ENCODE results near the gene ITGB1.

ITGB1 gene

DNA sequence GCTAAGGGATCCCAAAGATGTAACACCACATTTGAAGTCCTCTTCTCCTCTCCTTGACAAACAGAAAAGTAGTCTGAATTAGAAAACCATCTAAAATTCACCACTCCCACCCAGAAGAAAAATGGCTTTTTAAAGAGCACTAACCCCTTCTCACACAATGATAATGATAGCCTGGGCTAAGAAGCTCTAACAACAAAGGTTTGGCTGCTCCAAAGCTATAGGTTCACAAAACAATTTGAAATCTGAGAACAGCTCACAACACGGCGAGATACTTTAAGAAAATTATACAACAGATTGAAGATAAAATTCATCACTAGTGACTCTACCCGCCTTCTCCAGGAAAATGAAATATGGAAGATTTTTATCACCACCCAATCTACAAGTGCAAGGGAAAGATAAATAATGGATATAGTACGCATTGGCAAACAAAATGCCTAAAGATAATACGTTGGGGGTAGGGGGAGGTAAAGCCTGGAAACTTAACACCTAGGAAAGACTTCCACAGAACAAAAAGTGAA lies 7.4 kb downstream of the ITGB1 start:
- in situ Hi-C loops (cut with HindIII; ENCODE audit: low sequenced_read_pairs), result no loop called here
- H3K4me3 ChIP-seq (ENCODE audit: low read depth, low read length), result no peak overlapping the region
- DNase-seq (ENCODE audit: low read depth, low spot score), result no peak
- TF ChIP-seq, protein P1, sequence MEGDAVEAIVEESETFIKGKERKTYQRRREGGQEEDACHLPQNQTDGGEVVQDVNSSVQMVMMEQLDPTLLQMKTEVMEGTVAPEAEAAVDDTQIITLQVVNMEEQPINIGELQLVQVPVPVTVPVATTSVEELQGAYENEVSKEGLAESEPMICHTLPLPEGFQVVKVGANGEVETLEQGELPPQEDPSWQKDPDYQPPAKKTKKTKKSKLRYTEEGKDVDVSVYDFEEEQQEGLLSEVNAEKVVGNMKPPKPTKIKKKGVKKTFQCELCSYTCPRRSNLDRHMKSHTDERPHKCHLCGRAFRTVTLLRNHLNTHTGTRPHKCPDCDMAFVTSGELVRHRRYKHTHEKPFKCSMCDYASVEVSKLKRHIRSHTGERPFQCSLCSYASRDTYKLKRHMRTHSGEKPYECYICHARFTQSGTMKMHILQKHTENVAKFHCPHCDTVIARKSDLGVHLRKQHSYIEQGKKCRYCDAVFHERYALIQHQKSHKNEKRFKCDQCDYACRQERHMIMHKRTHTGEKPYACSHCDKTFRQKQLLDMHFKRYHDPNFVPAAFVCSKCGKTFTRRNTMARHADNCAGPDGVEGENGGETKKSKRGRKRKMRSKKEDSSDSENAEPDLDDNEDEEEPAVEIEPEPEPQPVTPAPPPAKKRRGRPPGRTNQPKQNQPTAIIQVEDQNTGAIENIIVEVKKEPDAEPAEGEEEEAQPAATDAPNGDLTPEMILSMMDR (IDR thresholded peaks at IDR 0.05; ENCODE audit: low read depth, low read length), result no peak

DNA sequence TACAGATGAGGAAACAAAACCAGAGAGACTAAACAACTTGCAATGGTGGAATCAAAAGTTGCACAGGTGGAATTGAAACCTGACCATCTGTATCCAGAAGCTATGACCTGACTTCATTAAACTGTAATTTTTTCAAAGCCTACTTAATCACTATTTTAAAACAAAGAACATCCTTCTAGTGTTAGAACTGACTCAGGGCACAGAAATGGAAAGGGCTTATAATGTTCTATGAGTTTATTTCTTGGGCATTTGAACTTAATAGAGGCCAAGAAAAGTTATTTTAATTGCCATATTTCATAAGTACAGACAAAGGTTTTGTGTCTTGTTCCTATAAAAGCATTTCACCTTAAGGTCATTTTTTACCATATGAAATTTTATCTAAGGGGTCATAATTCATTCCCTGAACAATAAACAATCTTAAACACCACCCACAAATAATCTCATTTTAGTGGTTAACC lies 8.8 kb downstream of the ITGB1 start:
- no peak for DNase-seq (ENCODE audit: low read depth, low spot score)
- in situ Hi-C loops (cut with HindIII; ENCODE audit: low sequenced_read_pairs), result no loop called here
- no peak overlapping the region for H3K4me3 ChIP-seq (ENCODE audit: low read depth, low read length)
- TF ChIP-seq, protein P1 (IDR thresholded peaks at IDR 0.05; ENCODE audit: low read depth, low read length), result no peak

DNA sequence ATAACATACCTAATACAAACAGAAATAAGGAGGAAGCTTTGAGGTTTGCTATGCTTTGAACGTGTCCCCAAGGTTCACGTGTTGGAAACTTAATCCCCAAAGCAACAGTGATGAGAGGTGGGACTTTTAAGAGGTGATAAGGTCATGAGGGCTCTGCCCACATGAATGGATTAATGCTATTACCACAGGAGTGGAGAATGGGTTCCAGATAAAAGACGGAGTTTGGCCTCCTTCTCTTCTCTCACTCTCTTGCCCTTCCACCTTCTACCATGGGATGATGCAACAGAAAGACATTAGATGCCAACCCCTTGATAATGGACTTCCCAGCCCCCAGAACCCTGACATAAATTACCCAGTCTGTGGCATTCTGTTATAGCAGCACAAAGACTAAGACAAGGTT lies 9.6 kb downstream of the ITGB1 start:
- no peak overlapping the region for H3K4me3 ChIP-seq (ENCODE audit: low read depth, low read length)
- TF ChIP-seq, protein P1 (IDR thresholded peaks at IDR 0.05; ENCODE audit: low read depth, low read length), result no peak
- no peak for DNase-seq (ENCODE audit: low read depth, low spot score)
- in situ Hi-C loops (cut with HindIII; ENCODE audit: low sequenced_read_pairs), result no loop called here

DNA sequence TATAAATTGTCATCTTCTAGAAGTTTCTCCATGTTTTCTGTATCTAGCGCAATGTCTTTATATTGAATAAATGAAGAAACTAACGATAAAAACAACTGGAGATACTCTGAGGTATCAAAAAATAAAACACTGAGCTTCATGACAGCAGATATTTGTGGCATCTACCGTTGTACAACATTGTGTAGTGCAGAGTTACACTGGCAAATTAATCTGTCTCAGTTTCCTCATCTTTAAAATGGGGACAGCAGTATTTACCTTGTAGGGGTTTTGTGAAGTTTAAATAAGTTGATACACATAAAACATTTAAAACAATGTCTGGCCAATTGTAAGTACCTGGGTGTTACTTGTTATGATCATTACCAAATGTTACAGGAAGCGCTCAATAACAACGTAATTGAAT lies 10.4 kb downstream of the ITGB1 start:
- TF ChIP-seq, protein P1 (IDR thresholded peaks at IDR 0.05; ENCODE audit: low read depth, low read length), result no peak
- no peak overlapping the region for H3K4me3 ChIP-seq (ENCODE audit: low read depth, low read length)
- in situ Hi-C loops (cut with HindIII; ENCODE audit: low sequenced_read_pairs), result no loop called here
- no peak for DNase-seq (ENCODE audit: low read depth, low spot score)

DNA sequence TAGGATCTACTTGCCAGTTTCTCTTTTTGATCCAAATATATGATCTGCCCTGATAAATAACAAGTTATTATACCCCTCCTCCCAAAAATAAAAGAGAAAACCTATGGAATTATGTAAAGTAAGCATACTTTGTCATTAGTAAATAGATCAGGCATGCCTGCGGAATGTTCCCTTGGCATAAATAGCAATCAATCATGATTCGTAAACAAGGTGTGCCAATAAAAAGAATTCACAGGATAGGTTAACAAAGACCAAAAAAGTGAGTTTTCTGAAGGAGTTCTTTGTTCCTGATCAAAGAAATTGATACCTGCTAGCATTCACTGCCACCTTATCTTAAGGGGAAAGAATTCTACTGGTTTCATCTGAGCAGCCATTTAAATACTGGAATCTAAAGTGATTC lies 11.9 kb downstream of the ITGB1 start:
- in situ Hi-C loops (cut with HindIII; ENCODE audit: low sequenced_read_pairs), result no loop called here
- DNase-seq (ENCODE audit: low read depth, low spot score), result no peak
- no peak overlapping the region for H3K4me3 ChIP-seq (ENCODE audit: low read depth, low read length)
- TF ChIP-seq, protein P1 (IDR thresholded peaks at IDR 0.05; ENCODE audit: low read depth, low read length), result no peak

DNA sequence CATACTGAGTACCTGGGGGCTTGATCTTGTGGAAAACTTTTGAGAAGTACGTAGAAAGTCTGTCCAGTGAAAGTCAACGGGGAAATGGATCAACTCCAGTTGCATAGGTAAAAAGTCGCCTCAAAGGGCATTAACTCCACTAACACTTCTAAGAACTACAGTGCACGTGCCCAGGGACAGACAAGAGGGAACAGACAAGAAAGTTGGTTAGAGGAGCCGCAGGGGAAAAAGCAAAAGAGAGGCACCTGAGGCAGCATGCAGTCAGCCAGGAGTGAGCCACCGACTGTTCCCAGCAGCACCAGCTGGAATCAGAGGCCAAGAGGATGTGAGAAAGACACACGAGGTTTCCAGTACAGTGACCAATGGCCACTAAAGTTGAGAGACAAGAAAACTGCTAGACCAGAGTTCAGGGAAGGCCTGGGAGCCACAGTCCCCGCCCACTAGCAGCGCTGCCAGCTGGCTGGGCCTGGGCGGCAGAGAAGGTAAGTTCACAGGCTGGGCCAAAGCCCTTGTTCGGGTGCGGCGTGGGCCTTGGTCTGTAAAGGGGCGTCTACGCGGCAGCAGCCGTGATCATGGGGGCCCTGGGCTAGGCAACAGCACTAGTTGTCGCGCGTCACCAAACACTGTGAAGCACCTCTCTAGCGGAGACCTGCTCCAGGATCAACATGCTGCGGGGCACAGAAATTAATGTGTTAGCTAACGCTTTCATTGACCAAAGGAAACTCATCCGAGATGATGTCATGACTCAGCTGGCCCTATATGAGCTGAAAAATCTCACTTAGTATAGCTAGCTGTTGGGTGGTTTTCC lies 14.0 kb downstream of the ITGB1 start:
- in situ Hi-C loops (cut with HindIII; ENCODE audit: low sequenced_read_pairs), result no loop called here
- DNase-seq (ENCODE audit: low read depth, low spot score), result no peak
- TF ChIP-seq, protein P1 (IDR thresholded peaks at IDR 0.05; ENCODE audit: low read depth, low read length), result no peak
- no peak overlapping the region for H3K4me3 ChIP-seq (ENCODE audit: low read depth, low read length)

Data from astrocyte of the spinal cord (primary cell).